Colonic mucosa (tissue), 4 donors: Measurements from ENCODE around the gene OR10J1. TPM values are rescaled to one million over a fixed set of nuclear protein-coding genes. Genes with fewer than 3 reads are reported as not detected.

Experiments
- DNase-seq: peaks from one replicate; pipeline ENCODE4 v3.0.0-alpha.2; 2020
- H3K27ac ChIP-seq: fragments of 200-600 bp; one replicate; pipeline ENCODE4 v1.8.0; 2021
- H3K27me3 ChIP-seq: fragments of 200-600 bp; one replicate; pipeline ENCODE4 v1.8.0; 2021
- H3K36me3 ChIP-seq: fragments of 200-600 bp; one replicate; pipeline ENCODE4 v1.8.0; 2021
- H3K4me1 ChIP-seq: fragments of 200-600 bp; one replicate; pipeline ENCODE4 v1.8.0; 2021; ENCODE audit warnings: mild to moderate bottlenecking
- H3K4me3 ChIP-seq: fragments of 200-600 bp; one replicate; pipeline ENCODE4 v1.8.0; 2021
- H3K9ac ChIP-seq, 2 donors: one replicate each; pipeline ENCODE4 v1.7.0; 2013; ENCODE audit warnings: control low read depth in 2 of 2, low read depth in 2 of 2, low read length in 2 of 2
- H3K9me3 ChIP-seq: fragments of 200-600 bp; one replicate; pipeline ENCODE4 v1.8.0; 2021
- intact Hi-C: fragments of 100-400 bp; cut with DNase I; formaldehyde crosslinking; loops from one replicate; pipeline ENCODE4 v1.14.1; 2022
- total RNA-seq, 2 donors: library from RNA; stranded (reverse); fragmentation: NEBNext Ultra II Directional in 1 of 2; extraction: Animal tissue kit (Norgen Biotek cat#: 25700) in 1 of 2; gene quantifications; one replicate each; pipeline ENCODE4 v1.2.1, GENCODE V29; 2021
- TF ChIP-seq, protein P1 (sequence below): fragments of 200-600 bp; IDR thresholded peaks from one replicate; pipeline ENCODE4 v1.8.0; 2022; ENCODE audit warnings: antibody characterized with exemption, mild to moderate bottlenecking
- donor health status: healthy.
- donor health status: DM: no; HTN: no; CAD: no.
- donor health status: DM: no; HTN: no; CAD: no.

The OR10J1 gene
- total RNA-seq, 2 donors from 2014 or later = not detected

DNA sequence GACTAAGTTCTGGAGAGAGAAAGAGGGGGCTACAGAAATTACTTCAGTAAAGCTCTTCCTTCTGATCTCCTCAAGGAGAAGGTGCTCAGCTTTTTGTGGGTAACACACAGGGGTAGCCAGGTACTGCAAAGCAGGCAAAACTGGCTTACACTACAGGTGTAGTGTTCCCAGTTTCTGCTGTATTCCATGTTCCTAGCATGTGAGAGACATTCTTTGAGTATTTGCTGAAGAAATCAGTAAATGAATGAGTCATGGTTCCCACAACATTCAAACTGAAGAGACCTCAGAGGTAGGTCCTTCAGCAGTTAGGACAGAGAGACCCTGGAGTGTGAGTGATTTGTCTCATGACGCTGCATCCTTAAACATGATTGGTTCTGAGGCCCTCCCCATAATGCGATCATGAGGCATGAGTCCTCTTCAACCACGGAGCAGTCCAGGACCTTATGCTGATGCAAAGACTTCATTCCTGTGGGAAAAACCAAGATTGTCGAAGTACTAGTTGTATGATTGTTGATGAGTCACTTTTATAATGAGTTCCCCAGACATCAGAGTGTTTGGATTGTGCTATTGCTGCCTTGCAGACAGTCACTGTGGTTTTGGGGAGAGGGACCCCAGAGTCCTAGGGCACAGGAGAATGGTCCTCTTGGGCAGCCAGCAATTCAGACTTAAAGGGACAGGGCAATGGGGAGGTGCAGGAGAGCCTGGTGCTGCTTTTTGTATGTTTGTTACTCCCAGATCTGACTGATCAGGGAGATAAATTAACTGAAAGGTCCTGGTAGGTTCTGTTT is 10.3 kb upstream of the OR10J1 start:
- H3K4me3 ChIP-seq = no peak overlapping the region
- no peak overlapping the region for H3K27ac ChIP-seq
- H3K27me3 ChIP-seq = no peaks in the 10 kb centered on the region
- no peaks in the 10 kb centered on the region for H3K9me3 ChIP-seq
- TF ChIP-seq, protein P1, sequence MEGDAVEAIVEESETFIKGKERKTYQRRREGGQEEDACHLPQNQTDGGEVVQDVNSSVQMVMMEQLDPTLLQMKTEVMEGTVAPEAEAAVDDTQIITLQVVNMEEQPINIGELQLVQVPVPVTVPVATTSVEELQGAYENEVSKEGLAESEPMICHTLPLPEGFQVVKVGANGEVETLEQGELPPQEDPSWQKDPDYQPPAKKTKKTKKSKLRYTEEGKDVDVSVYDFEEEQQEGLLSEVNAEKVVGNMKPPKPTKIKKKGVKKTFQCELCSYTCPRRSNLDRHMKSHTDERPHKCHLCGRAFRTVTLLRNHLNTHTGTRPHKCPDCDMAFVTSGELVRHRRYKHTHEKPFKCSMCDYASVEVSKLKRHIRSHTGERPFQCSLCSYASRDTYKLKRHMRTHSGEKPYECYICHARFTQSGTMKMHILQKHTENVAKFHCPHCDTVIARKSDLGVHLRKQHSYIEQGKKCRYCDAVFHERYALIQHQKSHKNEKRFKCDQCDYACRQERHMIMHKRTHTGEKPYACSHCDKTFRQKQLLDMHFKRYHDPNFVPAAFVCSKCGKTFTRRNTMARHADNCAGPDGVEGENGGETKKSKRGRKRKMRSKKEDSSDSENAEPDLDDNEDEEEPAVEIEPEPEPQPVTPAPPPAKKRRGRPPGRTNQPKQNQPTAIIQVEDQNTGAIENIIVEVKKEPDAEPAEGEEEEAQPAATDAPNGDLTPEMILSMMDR = no peak
- H3K9ac ChIP-seq = no peak overlapping the region
- no peaks in the 10 kb centered on the region for H3K4me1 ChIP-seq
- no peak for DNase-seq
- intact Hi-C loops = no loop called here
- H3K36me3 ChIP-seq = no peaks in the 10 kb centered on the region

DNA sequence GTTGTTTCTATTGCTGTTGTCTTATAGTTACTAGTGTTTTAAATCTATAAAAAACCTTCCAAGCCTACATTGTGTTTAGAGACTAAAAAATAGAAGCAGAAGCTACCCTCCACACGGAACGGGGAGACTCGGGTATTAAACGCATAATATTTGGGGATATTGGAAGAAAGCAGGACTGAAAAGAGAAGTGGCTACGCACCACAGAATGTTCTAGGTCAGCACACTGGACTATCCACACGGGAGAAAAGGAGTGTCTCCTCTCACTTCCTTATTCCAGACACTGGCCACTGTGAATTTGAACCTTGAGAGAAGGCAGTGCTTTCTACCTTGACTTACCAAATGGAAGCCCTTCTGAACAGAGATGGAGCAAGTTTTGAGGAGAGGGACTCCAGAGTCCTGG is 8.5 kb upstream of the OR10J1 start:
- TF ChIP-seq, protein P1 = no peak
- Histone ChIP-seq H3K27ac (no peak overlapping the region), H3K4me3 (no peak overlapping the region), H3K4me1 (no peaks in the 10 kb centered on the region), H3K36me3 (no peaks in the 10 kb centered on the region), H3K9ac (no peak overlapping the region), H3K27me3 (no peaks in the 10 kb centered on the region), H3K9me3 (no peaks in the 10 kb centered on the region)
- DNase-seq = no peak
- intact Hi-C loops = no loop called here

DNA sequence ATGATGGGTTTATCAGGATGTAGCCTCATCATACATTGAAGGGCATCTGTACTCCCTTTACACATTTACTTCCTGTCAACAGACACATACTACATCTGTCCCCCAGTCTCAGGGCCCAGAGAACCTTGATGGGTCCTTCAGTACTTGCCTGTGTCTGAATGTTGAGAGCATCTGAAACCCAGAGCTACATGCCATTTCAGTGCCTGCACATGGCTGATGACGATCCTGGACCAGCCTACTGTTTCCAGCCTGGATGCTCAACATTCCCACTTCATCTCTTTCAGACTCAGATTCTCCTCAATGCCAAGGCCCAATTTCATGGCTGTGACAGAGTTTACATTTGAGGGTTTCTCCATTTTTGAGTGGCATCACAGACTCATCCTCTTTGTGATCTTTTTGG is 7.6 kb upstream of the OR10J1 start, which contains the start of gene OR10J4:
TSS of gene OR10J4 (plus strand) at position 301 of the 400 bp plus-strand sequence.
- no peak within 1 kb of the TSS for H3K4me3 ChIP-seq
- no peak for DNase-seq

DNA sequence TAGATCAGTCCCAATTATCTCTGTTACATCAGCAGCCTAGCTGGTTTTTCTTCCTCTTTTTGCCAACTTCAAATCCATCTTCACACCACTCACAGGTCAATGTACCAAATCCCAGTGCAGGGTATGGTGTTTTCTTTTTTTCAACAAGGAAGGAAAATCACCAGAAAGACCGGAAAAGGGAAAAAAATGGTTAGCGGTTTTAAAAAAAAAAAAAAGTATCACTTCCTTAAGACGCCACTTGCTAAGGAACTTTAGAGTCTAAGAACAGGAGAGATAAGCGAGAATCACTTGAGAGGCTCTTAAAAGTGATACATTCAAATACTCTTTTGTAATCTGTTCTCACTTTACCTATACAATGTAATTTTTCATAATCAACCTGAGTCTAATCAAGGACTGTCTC is 3.1 kb upstream of the OR10J1 start:
- no peak for DNase-seq
- H3K27ac ChIP-seq = no peak overlapping the region
- TF ChIP-seq, protein P1 = no peak
- H3K4me1 ChIP-seq = no peaks in the 10 kb centered on the region
- H3K9me3 ChIP-seq = no peaks in the 10 kb centered on the region
- H3K9ac ChIP-seq = no peak overlapping the region
- H3K4me3 ChIP-seq = no peak overlapping the region
- intact Hi-C loops = no loop called here
- no peaks in the 10 kb centered on the region for H3K36me3 ChIP-seq
- no peaks in the 10 kb centered on the region for H3K27me3 ChIP-seq

More for the DNA sequence above, 7.6 kb upstream of the OR10J1 start, which contains the start of gene OR10J4:
- TF ChIP-seq, protein P1 = no peak
- Histone ChIP-seq H3K9me3 (no peaks in the 10 kb centered on the region), H3K36me3 (no peaks in the 10 kb centered on the region), H3K9ac (no peak within 1 kb of the TSS), H3K27ac (no peak within 1 kb of the TSS), H3K4me1 (no peaks in the 10 kb centered on the region), H3K27me3 (no peaks in the 10 kb centered on the region)
- intact Hi-C loops = no loop called here

DNA sequence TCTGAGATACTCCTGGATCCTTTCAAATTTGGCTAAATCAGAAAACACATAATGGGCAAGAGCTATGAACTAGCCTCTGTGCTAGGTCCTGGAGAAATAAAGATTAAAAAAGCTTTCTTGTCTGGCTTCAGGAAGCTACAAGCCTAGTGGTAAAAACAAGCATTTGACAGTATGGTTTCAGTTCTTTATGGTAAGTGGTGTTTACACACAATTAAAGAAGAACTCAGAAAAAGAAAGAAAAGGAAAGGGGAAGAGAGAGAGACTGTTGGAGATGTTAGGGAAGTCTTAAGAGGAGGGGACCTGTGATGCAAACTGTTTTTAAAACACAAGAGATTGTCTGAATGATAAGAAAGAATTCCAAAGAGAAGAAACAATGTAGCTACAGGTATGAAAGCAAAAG is 1.8 kb downstream of the OR10J1 start:
- no peaks in the 10 kb centered on the region for H3K36me3 ChIP-seq
- DNase-seq = no peak
- TF ChIP-seq, protein P1 = no peak
- no peaks in the 10 kb centered on the region for H3K9me3 ChIP-seq
- H3K4me3 ChIP-seq = no peak overlapping the region
- intact Hi-C loops = no loop called here
- no peaks in the 10 kb centered on the region for H3K4me1 ChIP-seq
- no peaks in the 10 kb centered on the region for H3K27me3 ChIP-seq
- H3K9ac ChIP-seq = no peak overlapping the region
- H3K27ac ChIP-seq = no peak overlapping the region
